ENCODE results near the gene SOCS7.
A peak's percentile ranks its signal among the peaks of the same experiment; 100 is the strongest.

Gene SOCS7

DNA sequence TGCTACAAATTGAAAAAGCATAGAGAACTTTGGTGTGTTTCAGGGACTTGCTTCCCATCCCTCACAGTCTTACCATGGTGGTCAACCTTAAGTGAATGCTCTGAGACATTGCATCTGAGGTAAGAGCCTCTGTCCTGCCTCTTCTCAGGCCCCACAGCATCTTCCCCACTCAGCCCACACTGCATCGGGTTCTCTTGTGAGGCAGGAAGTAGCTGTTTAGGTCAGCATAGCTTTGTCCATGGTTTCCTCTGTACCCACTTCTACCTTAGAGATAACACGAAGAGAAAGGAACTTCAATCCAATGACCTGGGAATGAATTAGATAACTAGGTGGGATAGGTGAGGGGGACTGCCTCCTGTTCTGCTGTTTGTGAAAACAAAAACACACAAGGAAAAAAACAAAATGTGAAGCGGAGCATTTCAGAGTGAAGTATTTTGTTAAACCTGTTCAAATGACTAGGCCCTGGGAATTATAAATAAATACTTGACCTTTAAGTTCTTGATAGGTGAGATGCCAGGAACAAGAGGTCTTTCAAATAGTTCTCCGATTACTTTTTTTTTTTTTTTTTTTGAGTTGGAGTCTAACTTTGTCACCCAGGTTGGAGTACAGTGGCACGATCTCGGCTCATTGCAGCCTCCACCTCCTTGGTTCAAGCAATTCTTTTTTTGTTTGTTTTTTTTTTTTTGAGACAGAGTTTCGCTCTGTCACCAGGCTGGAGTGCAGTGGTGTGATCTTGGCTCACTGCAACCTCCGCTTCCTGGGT lies 17.7 kb downstream of the SOCS7 start:
- DNase-seq, result no peak

DNA sequence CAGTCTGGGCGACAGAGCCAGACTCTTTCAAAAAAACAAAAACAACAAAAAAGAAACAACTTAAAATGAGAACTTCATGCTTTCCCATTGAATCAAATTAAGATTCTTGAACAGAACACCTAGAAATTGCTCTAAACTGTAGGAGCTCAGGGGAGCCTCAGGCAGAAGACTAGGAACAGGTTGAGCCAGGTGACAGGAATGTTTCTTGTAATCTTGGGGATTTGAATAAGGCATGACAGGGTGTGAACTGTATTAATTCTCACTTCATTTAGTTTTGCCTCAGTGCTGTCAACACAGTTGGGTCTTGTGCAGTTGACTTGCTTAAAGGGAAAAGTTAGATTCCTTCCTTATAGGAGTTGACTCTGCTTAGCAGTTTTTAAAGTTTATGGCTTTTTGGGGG lies 27.8 kb downstream of the SOCS7 start:
- DNase-seq, result no peak

DNA sequence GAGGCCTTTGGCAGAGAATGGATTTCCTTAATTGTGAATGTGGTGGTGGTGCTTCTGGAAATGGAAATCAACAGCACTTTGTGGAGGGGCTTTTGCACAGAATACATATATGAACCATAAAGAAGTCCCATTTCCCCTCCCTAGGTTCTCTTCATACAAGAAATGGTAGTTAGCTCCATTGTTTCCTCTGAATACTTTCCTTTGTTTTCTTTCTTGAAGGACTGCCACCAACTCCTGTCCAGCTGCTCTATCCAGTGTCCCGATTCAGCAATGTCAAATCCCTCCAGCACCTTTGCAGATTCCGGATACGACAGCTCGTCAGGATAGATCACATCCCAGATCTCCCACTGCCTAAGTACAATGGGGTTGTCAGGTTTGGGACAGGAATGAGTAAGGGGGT lies 43.4 kb downstream of the SOCS7 start:
- no peak for DNase-seq

DNA sequence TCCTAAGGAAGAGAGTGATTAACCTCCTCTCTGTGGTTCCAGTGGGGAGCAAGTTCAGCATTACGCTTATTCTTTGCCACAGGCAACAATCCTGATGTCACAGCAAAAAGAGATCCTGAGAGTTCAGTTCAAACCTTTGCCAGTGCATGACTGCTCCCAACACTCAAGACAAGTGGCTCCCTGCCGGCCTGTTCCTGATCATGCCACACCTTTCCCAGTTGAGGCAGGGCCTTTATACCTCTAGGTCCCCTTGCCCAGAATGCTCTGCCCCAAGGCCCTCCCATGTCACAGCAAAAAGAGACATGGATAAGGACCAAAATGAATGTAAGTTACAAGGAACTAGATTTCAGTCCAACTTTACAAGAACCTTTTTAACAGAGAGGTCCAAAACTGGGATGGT lies 45.6 kb downstream of the SOCS7 start:
- no peak for DNase-seq

DNA sequence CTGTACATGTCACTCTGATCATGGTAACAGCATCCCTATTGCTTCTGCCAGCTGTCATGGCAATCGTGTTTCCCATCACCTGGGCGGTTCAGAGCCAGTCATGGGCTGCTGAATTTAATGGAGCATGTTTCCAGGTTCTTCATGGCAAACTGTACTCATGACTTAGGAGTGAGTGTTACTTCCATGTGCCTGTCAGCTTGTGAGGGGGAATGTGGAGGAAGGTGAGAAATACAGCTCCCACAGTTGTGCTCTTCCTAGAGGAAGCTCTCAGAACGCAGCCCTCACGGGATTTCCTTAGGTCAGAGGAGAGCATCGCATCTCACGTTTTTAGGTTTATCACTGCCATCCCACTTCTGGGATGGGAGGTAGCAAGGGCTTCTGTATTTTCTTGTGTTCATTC lies 48.6 kb downstream of the SOCS7 start:
- no peak for DNase-seq

DNA sequence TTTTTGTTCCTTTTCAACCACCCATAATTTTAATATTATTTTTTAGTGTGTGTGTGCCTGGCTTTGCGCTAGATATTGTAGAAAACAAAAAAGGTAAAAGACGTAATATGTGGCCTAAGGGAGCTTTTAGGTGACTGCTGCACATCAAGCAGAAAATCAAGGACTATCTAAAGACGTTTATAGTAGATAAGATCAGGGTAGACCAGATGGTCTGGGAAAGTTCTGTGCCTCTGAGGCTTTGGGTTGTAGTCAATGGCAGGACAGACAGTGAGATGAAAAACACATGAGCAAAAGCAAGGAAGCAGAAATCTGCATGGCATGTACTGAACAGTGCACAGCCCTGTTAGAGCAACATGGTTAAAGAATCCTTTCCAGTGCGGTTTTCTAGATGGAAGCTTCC lies 49.8 kb downstream of the SOCS7 start:
- no peak for DNase-seq

DNA sequence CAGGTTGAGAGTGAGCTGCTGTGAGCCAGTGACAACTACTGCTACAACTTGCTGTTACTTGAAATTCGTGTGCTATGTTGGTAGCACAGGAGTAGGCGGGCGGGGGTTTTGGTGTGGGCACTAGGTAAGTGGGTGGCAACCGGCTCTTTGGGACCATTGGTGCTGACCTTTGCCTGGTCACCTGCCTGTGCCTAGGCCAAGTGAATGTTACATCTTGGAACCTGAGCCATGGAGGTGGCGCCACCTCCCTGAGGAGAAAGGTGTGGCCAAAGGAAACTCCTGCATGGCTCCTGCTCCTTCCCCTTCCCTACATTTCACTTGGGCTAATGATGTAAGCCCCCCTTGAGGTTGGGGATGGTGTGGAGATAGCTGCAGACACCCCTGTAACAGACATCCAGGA lies 51.3 kb downstream of the SOCS7 start:
- no peak for DNase-seq

DNA sequence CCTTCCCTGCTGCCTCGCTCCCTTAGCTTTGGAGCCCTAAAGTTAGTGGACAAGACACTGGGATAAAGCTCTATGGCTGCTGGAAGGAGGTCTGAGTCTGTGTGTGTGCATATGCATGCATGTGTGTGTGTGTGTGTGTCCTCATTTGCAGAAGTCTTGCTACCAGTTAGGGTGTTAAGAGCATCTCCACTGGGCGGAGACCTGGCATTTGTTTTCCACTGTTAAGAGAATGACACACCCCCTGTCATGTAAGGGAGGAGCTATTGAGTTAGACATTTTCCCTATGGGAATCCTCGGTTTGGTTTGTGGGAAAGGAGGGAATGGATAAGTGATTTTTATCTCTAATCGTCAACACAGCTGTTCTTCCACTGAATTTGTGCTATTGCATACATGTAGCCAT lies 51.8 kb downstream of the SOCS7 start:
- DNase-seq, result no peak

DNA sequence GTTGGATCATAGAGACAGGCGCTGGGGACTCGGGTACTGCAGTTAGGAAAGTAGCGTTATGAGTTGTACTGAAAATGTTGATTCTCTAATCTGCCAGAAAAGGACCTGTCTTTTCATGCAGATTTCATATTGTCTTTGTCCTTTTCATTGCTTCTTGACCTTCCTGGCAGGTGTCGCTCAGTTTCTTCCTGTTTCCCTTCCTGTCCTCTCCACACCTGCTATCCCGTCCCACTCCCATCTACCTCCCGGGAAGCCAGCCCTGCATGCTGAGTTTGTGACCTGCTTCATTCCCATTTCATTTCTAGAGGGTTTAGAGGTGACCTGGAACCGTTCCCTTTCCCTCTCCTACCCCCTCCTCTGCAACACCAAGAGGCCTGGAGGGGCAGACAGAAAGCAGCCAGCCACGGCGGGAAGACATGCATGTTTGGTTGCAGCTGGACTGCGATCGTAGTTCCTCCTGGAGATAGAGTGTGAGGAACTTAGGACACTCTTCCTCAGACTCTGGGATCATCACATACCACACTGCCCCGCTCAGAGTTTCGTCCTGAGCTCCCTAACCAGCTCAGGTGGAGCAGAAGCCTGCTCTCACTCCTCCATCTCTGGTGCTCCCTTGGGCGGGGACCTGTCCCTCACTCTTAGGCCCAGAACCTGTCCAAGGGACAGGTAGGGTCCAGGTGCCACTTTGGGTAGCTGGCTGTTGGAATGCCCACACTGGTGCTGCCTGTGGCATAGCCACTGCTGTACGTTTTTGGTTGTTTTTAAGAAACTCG lies 52.7 kb downstream of the SOCS7 start:
- no peak for DNase-seq

DNA sequence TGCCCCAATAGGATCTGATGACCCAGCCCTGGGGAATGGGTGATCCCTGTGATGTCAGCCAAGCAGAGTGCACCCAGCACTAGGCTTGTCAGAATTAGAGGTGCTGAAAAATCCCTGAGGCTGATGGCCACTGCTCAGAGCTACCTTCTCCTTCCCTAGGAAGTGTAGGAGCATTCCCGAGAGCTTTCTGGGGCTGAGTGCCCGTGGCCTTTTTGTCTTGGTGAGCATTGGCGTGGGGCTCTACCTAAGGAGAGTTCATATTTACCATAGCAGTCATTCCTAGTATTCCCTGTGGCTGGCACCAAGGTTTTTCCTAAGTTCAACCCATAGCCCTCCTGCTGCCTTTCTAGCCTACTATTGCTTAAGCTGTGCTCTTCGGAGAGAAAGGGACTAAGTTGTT lies 54.0 kb downstream of the SOCS7 start:
- no peak for DNase-seq

DNA sequence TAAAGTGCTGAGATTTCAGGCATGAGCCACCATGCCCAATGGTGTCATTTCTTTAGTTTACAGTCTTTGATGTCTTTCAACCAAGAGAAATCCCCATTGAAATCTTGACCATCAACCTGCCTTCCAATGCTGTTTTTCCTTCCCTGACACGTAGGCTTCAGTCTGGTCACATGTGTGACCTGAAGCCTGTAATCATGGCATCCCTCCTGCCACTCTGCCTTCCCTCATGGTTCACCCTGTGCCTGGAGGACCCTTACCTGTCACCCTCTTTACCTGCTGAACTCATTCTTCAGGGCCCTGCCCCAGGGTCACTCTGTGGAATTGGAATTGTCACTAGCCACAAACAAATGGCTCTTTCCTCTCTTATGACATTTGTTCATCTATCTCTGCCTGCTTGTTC lies 58.6 kb downstream of the SOCS7 start:
- DNase-seq, result no peak

DNA sequence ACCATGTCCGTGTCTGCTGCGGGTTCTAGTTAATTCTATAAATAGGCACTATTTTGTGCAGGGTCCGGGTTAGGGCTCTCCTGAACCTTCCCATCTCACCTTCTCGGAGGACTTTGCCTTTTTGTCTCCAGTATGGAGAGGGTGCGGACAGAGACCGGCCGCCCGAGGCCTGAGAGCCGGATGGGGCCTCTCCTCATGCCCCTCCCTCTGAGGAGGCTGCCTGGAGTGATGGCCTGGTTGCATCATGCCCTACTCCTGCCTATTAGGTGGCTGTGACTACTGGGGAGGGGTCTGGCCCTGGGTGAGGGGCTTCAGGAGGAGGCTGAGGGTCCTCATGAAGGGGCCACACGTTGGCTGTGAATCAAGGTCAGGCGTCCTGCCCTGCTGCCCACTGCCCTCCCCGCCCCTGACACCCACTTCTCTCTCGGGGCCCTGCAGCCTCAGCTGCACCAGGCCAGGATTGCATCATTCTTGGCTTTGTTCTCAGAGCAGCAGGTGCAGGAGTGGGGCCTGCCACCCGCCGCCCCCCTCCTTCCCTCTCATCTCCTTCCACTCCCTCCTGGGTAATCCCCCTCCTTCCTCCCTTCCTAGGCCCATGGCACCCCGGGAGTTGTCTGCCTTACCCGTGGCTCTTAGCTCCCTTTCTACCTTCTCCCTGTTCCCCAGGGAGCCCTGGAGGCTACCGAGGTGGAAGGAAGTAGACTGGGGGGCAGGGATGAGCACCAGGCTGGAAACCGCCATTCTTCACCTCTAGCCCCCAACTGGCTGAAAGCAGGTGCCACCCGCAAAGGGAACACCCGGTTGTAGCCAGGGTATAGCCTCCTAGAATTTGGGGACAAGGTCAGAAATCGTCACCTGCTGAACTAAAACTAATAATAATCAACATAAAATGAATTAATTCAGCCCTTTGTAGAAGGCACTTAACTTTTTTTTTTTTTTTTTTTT lies 63.9 kb downstream of the SOCS7 start:
- DNase-seq, result peak; percentile 35

DNA sequence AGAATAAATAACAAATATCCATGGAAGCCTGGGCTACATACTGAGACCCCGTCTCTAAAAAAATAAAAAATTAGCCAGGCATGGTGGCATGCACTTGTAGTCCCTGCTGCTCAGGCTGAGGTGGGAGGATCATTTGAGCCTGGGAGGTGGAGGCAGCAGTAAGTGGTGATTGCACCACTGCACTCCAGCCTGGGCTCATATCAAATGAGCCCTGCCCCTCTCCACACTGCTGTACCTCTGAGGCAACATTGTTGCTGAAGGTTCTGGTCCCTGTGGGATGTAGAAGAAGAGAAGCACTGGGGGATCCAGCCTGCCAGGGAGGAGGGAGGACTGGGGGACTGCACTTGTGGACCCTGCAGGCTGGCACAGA lies 65.2 kb downstream of the SOCS7 start:
- DNase-seq, result no peak

DNA sequence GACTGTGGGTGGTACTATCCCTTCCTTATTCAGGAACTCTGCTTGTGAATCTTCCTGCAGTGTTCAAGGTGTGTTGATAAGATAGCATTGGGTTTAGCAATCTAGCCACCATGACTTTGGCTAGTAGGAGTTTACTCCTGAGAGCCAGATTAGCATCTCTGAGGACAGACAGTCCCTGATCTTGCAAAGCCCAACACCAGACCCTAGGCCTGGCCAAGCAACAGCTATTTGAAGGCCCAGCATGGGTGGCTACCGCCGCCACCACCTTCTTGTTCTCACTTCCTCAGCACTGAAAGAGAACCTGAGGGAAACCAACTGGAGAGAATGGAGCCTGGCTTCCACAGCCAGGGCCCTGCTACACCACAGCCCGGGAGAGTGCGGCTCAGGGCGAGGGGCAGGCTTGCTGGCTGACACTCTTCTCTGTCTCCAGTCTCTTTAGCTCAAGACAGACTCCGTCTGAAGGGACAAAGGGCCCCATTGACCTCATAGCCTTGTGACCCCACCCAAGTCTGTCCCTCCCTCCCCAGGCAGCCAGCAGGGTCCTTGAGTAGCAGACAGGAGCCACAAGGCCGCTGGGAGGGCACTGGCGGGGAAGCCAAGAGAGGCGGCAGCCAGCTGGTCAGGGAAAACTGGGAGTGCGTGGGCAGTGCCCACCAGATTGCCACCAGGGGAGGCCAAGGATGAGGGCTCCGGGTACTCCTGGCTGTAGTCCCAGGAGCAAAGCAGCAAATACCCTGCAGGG lies 65.7 kb downstream of the SOCS7 start:
- no peak for DNase-seq

DNA sequence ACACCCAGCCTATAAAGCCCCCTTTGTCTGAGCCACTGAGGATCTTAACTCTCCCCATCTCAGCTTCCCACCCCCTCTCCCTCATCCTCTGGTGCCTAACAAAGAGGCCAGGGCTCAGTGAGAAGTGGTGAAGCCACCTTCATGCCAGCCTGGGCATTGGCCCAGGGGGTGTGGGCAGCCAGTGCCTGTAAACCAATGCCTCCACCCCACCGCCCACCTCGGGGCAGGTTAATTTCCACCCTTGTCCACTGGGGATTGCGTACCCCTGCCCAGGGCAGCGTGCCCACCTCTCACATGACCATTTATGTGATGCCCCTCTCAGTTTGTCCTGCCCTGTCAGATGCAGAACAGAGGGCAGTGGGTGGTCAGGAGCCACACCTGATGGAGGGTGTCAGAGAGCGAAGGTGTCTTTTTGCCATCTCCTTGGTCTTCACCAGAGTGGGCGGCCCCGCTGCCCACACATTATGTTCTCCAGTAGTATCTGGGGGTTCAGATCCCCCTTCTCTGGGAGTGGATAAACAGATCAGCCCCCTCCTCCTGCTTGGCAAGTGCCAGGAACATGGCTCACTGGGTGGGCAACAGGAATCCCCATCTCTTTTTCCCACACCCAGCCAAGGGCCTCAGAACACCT lies 66.5 kb downstream of the SOCS7 start:
- no peak for DNase-seq

DNA sequence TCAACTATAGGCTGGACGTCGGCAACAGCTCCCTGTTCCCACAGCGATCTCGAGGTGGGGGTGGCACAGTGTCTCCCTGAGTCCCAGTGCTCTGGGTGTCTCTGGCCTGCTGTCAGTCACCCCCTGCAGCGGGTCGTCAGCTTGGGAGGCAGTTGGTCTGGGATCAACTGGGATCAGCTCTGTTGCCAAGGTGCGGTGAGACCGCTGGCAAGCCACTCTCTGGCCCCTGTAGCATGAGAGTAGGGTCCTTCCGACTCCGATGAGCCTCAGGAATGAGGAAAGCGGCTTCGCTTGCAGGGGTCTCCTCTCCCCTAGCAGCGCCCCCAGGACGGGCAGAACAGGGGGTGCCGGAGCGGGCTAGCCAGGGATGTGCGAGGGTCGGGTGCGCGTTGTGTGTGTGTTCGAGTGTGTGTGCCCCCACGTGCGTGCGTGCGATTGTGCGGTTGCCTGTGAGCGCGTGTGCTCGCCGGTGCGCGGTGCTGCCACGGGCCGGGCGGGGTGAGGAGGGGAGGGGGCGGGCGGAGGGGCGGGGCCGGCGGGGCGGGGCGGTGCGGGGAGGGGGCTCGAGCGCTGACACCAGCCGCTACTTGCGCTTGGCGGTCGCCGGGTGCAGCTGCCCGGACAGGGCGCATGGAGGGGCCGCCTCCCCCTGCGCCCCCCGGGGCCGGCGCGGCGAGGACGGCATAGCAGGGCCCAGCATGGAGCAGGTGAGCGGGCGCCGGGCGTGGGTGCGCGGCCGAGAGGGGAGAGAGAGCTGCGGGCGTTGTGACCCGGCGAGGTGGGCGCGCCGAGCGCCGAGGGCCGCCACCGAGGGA lies 67.3 kb downstream of the SOCS7 start:
- peak; percentile 19 for DNase-seq

DNA sequence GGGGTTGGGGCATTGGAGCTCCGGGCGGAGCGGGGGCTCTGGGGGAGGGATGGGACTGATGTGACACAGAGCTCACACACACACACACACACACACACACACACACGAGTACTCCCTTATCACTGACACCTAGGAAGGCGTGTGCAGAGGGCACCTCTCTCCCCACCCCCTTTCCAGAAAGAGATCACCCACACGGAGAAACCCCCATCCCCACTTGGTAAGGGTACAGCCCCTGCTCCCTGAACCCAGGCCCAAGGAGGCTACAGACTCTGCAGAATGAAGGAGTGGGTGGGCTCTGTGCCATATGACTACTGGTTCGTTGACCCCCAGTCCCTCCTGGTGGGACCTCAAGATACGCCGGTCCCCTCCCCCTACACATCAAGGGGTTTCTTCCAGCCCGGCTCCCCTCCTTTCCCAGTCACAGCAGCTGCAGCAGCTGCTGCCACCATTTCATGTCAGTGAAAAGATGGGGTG lies 67.9 kb downstream of the SOCS7 start:
- DNase-seq, result no peak

DNA sequence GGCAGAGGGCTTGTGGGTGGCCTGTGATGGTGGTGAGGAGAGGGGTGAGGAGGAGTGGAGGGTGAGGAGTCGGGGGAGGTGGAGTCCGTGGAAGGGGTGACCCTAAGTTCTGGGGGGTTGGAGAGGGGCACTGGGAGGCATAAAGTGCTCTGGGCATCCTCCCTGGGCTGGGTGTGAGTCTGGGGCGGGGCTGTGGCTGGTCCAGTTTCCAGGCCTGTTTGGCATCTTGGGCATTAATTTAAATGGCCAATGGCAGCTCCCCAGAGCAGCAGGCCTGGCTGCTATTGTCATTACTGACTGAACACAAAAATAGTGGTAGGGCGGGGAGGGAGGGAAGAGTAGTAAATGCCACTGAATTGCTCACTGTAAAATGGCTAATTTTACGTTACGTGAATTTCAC lies 68.9 kb downstream of the SOCS7 start:
- DNase-seq, result no peak

DNA sequence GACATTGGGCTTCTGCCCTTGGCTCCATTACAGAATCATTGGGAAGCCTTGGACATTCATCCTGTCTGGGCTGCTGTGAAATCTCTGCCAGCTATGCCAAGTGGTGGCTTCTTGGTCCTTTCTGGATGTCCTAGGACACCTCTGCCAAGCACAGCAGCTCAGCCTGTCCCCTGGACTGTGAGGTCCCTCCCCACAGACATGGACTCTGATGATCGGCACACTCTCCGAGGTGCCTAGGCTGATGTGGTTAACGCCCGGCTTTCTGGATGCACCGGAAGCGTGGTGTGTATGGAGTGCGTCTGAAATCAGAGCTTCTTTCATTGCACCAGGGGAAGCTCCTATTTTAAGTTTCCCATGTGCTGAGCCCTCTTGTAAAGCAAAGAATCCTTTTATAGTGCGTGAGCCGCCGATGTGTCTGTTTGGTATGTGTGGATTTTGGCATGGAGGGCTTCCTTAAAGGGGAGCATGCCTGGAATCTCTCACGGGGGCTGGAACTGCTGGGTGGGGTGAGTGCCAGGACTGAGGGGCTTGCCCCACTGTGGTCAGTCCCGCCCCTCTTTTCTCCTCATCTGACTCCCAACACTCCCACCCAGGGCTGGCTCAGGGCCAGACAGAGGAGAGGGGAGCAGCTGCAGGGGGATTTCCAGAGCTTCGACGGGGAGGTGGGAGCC lies 69.7 kb downstream of the SOCS7 start:
- DNase-seq, result no peak

Measured in activated naive CD4-positive, alpha-beta T cell treated with anti-CD3 and anti-CD28 coated beads, Interleukin-2, amount 50 U/mL, for 16 hours (primary cell).